ENCODE measurements around the gene IQSEC1.

DNA sequence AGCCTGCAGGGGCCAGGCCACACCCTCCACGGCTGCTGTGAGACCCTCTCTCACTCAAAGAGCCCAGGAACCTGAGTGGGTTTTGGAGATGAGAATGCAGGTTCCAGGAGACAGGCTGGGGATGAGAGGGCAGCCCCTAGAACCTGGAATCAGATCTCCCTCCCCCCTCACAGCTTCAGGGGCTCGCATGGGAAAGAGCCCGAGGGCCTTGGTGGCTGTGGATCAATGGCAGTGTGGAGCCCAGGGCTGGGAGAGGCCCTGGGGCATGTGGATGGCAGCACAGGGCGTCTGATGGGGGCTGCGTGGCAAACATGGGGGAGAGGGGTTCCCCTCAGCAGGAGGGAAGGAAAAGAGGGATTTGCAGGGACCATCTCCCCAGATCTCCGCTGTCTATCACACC is 119.0 kb downstream of the IQSEC1 start:
- TF ChIP-seq, protein P1, sequence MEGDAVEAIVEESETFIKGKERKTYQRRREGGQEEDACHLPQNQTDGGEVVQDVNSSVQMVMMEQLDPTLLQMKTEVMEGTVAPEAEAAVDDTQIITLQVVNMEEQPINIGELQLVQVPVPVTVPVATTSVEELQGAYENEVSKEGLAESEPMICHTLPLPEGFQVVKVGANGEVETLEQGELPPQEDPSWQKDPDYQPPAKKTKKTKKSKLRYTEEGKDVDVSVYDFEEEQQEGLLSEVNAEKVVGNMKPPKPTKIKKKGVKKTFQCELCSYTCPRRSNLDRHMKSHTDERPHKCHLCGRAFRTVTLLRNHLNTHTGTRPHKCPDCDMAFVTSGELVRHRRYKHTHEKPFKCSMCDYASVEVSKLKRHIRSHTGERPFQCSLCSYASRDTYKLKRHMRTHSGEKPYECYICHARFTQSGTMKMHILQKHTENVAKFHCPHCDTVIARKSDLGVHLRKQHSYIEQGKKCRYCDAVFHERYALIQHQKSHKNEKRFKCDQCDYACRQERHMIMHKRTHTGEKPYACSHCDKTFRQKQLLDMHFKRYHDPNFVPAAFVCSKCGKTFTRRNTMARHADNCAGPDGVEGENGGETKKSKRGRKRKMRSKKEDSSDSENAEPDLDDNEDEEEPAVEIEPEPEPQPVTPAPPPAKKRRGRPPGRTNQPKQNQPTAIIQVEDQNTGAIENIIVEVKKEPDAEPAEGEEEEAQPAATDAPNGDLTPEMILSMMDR (conservative IDR thresholded peaks at IDR 0.05; ENCODE audit: low read depth in 2 of 2) = no peak
- TF ChIP-seq POLR2AphosphoS5 (IDR thresholded peaks at IDR 0.05; ENCODE audit: low read depth) (no peak), EZH2 (IDR thresholded peaks at IDR 0.05; ENCODE audit: low read depth, unreplicated experiment) (no peak), STAT1 (IDR thresholded peaks at IDR 0.05; ENCODE audit: unreplicated experiment) (no peak), CREB1 (CRISPR knock-in tag; IDR thresholded peaks at IDR 0.05; ENCODE audit: low read depth) (no peak), EZH2phosphoT487 (IDR thresholded peaks at IDR 0.05; ENCODE audit: unreplicated experiment) (no peak), ZNF331 (CRISPR knock-in tag; IDR thresholded peaks at IDR 0.05; ENCODE audit: low read depth) (no peak), JUNB (IDR thresholded peaks at IDR 0.05; ENCODE audit: unreplicated experiment) (no peak)
- TF ChIP-seq, protein P2, sequence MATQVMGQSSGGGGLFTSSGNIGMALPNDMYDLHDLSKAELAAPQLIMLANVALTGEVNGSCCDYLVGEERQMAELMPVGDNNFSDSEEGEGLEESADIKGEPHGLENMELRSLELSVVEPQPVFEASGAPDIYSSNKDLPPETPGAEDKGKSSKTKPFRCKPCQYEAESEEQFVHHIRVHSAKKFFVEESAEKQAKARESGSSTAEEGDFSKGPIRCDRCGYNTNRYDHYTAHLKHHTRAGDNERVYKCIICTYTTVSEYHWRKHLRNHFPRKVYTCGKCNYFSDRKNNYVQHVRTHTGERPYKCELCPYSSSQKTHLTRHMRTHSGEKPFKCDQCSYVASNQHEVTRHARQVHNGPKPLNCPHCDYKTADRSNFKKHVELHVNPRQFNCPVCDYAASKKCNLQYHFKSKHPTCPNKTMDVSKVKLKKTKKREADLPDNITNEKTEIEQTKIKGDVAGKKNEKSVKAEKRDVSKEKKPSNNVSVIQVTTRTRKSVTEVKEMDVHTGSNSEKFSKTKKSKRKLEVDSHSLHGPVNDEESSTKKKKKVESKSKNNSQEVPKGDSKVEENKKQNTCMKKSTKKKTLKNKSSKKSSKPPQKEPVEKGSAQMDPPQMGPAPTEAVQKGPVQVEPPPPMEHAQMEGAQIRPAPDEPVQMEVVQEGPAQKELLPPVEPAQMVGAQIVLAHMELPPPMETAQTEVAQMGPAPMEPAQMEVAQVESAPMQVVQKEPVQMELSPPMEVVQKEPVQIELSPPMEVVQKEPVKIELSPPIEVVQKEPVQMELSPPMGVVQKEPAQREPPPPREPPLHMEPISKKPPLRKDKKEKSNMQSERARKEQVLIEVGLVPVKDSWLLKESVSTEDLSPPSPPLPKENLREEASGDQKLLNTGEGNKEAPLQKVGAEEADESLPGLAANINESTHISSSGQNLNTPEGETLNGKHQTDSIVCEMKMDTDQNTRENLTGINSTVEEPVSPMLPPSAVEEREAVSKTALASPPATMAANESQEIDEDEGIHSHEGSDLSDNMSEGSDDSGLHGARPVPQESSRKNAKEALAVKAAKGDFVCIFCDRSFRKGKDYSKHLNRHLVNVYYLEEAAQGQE (IDR thresholded peaks at IDR 0.05; ENCODE audit: unreplicated experiment) = no peak
